NCI-H2171 treated with DMSO at 0.1 percent for 48 hours (cell line): ENCODE results near the gene PRDM16.

Experiments
- DNase-seq: peaks from one replicate; lab custom pipeline; 2025; lab: John Stamatoyannopoulos, UW

PRDM16 gene

GRCh38 chr1:3306583-3307291 lies 237.7 kb downstream of the PRDM16 start:
- DNase-seq: no peak

GRCh38 chr1:3307359-3307758 lies 238.4 kb downstream of the PRDM16 start:
- DNase-seq: no peak

- DNase-seq: no peak
Observed at GRCh38 chr1:3308053-3308452, 239.1 kb downstream of the PRDM16 start.

GRCh38 chr1:3310718-3311400 lies 241.9 kb downstream of the PRDM16 start:
- DNase-seq: no peak

GRCh38 chr1:3311711-3312110 lies 242.7 kb downstream of the PRDM16 start:
- no peak for DNase-seq

- DNase-seq: no peak
Observed at GRCh38 chr1:3312310-3312897, 243.4 kb downstream of the PRDM16 start.

DNA sequence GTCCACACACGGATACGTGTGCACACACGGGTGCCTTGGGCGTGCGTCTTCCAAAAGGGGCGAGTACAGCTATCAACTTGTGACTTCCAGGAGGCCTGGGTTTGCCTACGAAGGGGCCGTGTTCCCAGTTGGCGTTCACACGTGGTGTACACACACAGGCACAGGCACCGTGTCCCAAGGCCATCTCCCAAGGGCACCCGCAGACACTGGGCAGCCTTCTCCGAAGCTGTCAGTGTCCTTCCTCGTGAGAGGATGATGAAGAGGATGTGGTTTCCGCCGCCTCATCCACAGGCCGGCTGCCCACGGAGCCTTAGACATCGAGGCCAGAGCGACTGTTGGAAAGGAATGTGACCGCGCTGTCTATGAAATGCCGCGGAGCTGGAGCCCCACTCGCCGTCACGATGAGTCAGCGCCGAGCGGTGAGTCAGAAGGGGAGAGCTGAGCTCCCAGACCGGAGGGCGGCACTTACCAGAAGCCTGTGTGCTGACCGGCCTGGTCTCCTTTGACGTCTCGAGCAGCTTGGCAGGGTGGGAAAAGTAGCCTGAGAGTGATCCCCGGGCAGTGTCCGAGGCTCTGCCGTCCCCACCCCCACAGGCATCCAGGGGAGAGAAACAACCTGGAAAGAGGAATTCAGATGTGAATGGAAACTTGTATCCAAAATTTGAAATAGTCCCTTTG lies 244.0 kb downstream of the PRDM16 start:
- DNase-seq: no peak

- DNase-seq: no peak
Observed at GRCh38 chr1:3313576-3313950, 244.6 kb downstream of the PRDM16 start.

DNA sequence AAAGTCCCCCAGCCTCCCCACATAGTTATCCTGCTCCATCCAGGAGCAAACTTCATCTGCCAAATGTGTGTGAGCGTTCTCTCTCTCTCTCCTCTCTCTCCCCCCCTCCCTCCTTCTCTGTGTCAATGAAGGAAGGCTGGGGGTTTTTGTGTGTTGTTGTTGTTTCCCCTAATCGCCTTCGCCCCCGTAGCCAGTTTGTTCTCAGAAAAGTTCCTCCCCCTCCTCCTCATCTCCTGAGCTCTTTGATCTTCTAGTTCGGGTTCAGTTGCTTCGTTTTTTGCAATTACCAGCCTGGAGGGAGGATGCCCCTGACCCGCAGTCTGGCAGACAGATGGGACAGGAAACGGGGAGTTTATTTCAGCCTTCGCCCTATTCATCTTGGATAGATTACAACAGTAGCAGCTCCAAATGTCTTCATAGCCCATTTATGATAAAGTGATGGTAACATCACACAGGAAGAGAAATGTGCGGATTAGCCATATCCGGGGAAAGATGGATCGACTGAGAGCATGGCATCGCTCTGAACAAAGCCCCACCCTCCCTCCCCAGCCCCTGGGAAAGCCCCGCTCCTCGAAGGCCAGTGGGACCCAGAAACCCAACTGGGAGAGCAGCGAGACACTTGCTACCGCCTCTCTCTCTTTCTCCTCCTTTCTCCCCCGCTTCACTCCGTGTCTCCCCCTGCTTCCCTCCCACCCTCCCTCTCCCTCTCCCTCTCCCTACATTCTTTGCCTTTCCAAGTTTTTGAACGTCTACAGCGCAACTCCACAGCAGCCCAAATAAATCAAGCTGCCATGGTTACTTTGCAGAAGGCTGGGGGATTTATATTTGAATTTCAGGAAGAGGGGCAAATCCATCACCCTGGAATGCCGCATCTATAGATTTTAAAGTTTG lies 245.7 kb downstream of the PRDM16 start:
- no peak for DNase-seq

- no peak for DNase-seq
Observed at GRCh38 chr1:3315399-3316339, 246.7 kb downstream of the PRDM16 start.

GRCh38 chr1:3316340-3316943 lies 247.4 kb downstream of the PRDM16 start:
- DNase-seq: no peak

- no peak for DNase-seq
Observed at GRCh38 chr1:3317456-3317855, 248.5 kb downstream of the PRDM16 start.

GRCh38 chr1:3318329-3318728 lies 249.3 kb downstream of the PRDM16 start:
- DNase-seq: no peak

DNA sequence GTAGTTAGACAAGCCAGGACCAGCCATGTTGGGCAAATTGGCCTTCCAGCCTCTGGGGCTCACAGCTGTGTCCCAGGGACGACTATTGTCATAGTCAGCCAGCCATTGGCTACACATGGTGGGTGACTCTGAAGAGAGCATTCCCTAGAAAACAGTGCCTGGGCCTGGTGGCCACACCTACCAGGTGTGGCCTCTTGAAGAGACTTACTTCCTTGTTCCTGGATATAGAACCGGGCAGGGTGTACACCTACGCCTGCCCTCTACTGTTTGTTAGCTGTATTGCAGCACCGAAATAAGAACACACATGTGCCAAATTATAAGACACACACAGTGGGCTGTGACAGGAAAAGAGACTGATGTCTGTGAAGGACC lies 250.9 kb downstream of the PRDM16 start:
- DNase-seq: peak; percentile 61

DNA sequence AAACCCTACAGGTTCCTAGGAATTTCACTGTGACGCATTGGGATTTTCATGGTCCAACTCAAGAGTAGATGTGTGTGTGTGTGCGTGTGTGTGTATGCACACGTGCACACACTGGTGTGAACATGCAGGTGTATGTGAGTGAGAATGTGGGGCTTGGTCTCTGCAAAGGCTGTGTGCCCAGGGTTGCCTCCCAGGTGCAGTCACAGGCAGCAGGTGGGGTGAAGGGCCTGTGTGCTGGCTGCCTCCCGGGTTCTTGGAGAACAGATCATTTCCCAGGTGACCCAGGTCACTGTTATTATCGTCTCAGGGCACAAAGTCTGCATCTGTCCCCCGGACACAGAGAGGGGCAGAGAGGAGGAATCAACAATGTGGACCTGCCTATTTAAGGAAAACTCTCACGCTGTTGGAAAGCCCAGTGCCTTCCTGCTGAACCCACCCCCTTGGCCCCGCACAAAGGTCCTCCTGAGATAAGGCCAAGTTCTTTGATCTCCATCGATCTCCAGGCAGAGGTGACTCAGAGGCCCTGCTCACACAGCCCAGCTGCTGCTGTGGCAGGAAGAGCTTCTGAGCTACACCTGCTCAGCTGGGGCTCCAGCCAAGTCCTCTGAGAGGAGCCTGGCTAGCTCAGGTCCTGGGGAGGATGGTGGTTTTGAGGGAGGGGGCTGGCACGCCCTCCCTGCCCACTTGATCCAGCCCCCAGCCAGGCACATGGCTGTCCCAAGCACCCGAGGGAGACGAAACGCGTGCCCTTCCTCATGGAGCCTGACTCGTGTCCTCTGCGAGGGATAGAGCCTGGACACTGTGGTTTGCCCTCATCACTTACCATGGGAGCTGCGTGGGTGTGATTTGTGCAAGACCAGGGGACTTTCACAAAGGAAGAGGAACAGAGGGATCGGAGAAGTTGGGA lies 251.5 kb downstream of the PRDM16 start:
- peak; percentile 49 for DNase-seq

GRCh38 chr1:3321559-3322449 lies 252.8 kb downstream of the PRDM16 start:
- peak; percentile 36 for DNase-seq

DNA sequence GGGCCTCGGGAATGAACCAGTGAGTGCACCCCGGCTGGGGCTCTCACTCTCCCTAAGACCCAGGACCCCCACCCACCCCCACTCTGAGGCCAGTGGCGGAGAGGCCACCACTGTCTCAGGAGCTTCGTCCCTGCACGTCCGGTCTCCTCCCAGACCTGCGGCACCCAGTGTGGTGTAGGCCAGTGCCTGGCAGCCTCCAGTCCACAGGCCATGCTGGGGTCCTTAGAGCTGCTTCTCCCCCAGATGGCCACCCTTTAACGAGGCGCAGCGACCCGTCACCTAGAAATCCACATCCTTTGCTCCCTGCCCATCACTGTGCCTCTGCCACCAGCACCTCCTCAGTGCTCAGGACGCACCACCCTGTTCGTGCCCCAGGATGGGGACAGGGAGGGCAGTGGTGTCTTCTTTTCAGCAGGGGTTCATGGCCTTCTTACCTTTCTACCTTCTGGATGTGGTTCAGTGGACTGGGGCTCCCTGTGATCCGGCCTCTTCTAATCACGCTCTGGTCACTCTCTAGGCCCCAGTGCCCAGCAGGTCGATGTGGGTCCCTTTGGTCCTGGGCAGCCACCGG lies 253.5 kb downstream of the PRDM16 start:
- DNase-seq: no peak
